NCI-H345 (cell line): ENCODE results near the gene RFC1.
"Not testable (repeated sequence)": the region's sequence is repeated elsewhere in the genome, so short reads cannot be mapped to it uniquely, and the experiment has no call there.

Source experiments
- DNase-seq: peaks from one replicate; lab custom pipeline; 2025; lab: John Stamatoyannopoulos, UW

The RFC1 gene

DNA sequence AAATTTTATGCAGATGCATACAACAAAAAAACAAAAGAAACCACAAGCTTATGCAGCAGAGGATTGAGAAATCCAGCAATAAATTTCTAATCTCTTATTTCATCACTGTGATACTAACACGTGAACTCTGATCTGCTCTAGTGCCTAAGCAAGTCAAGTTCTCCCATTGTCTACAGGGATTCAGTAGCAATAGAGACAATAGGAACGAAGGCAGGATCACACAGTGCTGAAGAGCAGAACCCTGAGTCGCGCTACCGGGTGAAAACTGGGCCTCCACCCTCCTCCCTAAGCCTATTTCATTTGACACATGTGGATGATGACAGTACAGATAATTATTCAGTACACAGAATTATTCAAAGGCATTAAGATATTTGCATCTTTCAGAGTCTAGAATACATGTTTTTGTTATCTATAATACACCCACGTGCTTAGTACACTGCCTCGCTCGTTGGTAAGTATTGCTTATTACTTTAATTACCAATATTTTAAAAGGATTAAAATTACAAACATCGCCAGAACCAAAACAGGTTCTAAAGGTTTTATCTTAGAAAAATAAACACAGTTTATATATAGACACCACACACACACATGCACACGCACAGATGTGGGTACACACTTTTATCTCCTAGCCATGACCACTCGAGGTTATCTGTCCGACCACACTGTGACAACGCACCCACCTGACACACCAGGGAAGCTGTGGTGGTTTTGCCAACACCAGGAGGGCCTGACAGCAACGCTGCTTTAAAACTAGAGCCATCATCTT lies 60.1 kb downstream of the RFC1 start:
- no peak for DNase-seq

DNA sequence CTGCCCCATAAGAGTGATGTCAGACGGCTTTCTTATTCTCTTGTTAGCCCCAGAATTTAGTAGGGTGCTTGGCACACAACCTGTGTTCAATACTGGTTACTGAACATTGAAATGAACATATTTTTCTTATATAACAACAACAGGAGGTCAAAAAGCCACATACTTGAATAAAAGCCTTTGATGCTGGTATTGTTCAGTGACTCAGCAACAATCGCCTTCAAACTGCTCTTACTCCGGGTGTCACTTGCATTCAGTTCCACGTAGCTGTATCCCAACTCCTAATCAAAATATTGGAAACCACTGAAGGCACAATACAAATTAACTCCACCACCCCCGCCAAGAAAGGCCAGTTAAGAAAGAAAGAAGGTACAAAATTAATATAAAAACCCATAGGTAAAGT lies 61.5 kb downstream of the RFC1 start:
- no peak for DNase-seq

DNA sequence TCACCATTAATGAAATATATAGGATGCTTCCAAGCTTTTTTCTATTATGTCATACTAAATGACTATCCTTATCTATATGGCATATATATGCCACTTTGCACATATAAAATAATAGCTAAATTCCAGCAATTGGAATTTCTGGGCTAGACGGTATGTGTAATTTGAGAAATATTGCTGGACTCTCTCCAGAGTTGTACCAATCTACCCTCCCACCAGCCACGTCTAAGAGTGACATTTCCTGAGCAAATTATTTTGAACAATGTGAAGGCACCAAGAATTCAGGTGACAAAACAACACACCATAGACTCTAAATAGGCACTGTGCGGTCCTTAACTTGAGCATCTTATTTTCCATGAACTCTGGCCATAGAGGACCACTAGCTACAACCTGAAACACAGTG lies 62.3 kb downstream of the RFC1 start:
- no peak for DNase-seq

DNA sequence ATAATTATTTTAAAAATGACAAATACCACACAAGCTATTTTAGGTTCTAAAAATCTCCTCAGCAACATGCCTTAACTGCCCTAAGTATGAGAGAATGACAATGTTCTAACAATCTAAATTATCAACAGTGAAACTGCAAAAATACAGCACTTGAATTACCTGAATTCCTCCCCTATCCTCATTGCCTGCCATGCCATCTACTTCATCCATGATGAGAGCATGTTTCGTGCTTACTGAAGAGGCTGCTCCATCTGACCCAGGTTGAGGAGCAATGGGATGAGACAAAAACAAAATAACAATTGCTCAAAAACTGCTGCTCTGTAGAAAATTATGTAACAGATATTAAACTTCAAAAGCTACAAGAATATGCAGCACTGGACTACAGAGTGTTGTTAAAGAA lies 63.3 kb downstream of the RFC1 start:
- no peak for DNase-seq

DNA sequence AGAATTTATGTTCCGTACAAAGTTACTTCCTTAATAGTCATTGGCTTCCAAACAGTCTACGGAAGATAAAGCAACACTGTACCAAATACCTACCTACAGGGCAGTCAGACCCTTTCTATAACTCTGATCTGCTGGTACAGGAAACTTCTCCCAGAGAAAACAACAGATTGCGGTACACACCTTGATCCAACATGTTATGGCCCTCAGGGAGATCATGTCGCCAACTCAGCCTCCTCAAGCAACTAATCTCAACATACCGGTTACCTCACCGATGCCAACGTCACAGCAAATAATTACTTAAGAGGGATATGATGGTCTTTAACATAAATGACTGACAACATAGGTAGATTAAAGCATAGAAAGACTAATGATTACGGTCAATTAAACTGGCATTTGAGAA lies 70.4 kb downstream of the RFC1 start:
- no peak for DNase-seq

DNA sequence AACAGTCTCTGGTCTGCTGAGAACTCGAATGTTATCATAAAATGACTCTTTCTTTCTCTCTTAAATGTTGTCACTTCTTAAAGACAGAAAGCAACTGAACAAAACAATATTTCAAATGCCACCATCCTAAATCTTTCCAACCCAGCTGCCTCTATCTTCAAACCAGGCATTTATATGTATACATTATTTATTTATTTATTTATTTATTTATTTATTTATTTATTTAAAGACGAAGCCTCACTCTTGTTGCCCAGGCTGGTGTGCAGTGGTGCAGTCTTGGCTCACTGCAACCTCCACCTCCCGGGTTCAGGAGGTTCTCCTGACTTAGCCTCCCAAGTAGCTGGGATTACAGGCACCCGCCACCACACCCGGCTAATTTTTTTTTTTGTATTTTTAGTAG lies 73.7 kb downstream of the RFC1 start:
- DNase-seq, result not testable (repeated sequence)

DNA sequence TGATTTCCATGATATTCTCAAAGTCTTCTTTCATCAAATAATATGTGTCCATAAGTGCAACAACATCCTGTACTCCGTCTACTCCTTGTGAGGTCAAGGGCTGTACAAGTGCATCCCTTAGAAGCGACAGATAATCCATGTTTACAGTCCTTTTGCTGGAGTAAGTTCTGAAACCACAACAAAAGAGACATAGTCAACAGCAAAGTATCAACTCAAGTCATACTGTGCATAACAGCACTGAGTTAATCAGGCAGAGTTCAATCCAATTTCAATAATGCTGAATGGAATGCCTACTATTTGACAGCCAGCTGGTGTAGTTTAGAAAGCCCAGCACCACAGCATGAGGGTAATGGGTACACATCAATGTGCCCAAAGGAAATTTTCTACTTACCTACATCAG lies 74.5 kb downstream of the RFC1 start:
- DNase-seq, result no peak

DNA sequence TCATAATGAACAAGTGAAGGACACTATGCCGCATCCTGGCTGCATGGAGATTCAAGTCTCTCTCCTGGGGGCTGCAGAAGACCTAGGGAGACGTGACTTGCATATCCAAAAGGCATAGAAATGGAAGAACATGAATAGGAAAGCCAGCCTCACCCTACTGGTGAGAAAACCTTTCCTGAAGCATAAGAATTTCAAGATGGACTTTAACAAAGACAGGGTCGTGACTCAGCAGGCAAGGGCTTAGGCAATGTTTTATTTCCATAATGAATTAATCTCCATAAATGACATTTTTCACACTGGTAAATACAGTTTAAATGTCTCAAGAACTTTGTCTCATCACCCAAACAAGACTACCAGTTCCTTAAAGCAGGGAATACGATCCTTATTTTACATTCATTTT lies 78.9 kb downstream of the RFC1 start:
- DNase-seq, result no peak

DNA sequence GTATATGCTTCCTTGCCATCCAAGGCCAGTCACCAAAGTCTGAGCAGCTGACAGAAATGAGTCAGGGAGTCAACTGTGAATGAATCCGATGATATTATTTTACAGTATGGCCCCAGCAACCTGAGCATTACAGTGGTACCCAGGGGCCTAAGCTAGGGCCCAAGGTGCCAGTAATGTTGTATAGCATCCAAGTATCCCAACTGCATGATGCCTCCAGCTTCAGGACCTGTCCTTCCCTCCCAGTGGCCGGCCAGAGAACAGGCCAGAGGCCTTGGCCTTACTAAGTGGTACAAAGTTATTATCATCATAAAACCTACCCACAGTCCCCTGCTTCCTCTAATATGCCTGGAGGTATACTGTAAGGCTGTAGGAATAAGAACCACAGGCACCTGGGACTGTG lies 79.9 kb downstream of the RFC1 start:
- DNase-seq, result no peak

DNA sequence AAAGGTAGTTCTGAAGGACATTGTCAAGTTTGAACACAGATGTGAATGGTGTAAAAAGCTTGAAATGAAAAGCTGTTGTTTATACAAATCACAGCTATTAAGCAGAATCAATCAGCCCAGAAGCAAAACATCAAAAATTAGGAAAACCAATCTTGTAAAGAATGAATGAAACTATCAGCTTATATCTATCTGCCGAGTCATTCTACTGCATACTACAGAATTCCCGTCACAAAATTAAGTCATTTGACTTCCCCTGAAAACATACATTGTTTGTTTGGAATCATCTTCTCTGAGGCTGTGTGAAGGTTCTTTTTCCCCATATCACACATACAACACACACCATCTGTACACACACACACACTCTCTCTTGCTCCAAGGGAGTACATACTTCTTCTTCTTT lies 80.3 kb downstream of the RFC1 start:
- no peak for DNase-seq

DNA sequence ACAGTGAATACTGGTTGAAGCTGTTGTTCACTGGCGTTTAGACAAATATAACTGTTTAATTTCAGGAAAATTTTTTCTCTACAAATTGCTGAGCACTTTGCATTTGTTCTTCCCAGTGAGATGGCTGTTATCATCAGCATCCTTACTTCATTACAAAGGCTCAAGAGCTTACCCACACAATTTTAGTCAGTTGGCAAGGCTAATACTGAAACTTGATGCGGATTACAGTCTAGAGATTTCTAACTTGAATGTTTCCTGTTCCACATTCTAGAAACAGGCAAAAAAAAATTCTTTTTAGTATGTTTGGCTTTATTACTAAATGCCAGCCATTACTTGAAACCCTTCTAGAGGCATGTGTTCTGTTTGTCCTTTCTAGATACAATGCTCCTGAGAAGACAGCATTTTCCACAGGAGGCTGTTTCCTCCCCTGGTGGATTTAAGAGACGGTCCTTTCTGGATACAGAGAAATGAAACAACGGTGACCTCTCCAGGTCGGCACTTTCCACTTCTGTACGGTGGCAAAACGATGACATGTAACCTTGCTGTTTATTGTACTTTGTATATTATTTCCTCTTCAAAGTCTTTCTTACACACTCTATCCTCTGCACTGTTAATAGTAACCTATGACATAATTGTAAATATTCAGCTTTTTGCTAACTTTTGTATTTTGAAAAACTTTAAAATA lies 80.9 kb downstream of the RFC1 start:
- no peak for DNase-seq

DNA sequence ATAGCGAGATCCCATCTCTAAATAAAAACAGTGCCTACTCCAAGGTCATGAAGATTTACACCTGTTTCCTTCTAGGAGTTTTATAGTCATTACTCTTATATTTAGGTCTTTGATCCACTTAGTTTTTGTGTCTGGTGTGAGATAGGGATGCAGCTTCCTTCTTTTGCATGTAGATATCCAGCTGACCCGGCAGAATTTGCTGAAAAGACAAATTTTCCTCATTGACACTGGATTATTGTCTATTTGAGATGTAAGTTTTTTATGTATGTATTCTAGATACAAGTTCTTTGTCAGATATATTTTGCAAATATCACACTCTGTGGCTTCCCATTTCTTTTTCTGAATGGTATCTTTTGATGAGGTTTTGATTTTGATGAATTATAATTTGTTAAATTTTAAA lies 85.4 kb downstream of the RFC1 start:
- no peak for DNase-seq

DNA sequence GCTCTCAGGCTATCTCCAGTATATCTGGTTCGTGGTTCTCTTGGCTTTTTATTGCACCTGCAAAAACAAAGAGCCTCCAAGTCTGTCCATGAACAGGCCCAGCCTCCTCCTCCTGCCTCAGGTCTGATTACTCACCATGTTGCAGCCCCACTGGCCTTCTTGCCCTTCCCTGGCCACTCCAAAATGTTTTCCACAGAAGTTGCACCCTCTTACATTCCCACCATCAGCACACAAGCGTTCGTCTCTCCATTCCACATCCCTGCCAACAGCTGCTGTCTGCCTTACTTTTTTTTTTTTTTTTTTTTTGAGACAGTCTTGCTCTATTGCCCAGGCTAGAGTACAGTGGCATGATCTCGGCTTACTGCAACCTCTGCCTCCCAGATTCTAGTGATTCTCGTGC lies 86.7 kb downstream of the RFC1 start:
- DNase-seq, result no peak

DNA sequence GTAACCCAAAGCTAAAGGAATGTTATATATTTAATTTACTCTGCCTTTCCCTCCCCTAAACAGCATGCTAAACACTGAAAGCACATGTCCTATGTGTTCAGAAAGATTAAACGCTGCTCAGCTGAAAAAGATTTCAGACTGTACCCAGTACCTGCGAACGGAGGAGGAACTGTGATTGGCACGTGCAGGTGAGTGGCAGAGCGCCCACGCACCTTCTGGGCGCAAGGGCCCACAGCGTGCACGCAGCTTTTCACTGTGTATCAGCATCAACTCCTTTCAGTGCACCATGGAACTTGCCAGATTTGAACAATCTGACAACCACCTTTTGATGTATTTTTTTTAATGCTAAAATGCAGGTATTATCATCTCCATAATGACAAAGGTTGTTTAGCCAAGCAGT lies 87.7 kb downstream of the RFC1 start:
- no peak for DNase-seq

DNA sequence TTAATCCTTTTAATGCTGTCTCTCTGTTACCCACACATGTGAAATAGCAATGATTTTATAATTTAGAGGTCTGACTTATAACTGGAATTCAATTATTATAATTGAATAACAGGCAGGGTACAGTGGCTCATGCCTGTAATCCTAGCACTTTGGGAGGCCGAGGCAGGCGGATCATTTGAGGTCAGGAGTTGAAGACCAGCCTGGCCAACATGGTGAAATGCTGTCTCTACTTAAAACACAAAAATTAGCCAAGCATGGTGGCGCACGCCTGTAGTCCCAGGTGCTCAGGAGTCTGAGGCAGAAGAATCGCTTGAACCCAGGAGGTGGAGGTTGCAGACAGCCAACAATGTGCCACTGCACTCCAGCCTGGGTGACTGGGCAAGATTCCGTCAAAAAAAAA lies 88.5 kb downstream of the RFC1 start:
- not testable (repeated sequence) for DNase-seq

DNA sequence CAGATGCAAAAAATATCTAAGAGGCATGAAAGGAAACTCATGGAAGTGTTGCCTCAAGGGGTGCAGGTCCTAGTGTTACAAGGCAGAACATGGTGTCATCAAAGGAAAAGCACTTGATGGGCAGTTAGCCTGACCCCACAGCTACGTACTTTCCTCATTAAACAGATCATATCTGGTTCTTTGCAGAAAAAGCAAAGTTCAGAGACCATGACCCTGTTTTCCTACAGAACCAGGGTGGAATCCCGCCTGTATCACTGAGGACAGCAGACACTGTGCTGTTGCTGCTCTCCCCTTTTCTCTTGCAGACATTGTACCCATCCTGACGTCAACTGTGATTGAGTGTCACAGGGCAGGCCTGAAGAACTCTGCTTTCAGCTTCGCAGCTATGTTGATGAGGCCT lies 91.7 kb downstream of the RFC1 start:
- no peak for DNase-seq

DNA sequence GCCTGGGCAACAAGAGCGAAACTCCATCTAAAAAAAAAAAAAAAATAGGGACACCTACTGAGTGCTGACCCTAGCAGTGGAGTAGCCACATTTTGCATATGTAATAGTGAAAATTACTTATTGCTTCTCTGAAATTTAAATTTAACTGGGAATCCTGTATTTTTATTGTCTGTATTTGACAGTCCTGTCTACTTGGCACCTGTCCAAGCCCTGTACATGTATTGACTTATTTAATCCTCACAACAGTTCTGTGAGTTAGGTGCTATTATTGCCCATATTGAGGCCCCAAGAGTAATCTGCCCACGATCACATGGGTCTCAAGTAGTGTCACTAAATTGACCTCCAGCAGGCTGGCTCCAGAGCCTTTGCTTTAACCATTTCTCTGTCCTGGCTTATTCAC lies 102.3 kb downstream of the RFC1 start:
- no peak for DNase-seq

DNA sequence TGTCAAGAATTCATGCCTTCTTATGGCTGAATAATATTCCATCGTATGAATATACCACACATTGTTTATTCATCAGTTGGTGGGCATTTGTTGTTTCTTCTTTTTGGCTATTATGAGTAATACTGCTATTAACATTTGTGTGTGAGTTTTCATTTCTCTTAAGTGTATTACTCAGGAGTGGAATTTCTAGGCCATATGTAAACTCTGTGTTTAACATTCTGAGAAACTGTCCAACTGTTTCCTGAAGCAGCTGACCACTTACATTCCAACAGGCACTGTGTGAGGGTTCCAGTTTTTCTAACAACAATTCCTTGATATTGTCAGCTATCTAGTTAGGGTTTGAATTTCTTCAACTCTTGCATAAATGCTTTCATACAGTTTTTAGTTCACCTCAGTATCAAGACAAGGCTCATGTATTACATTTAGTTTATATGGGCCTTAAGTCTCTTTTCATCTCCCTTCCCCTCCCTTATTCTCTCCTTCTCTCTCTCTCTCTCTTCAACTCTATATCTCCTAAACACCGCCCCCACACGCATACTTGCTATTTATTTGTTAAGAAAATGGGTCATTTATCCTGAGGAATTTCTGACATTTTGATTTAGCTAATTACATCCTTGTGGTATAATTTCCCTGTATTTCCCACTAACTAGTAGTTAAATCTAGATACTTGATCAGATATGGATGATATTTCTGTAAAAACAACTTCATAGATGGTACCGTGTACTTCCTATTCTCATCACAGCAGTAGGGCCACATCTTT lies 106.4 kb downstream of the RFC1 start:
- no peak for DNase-seq

DNA sequence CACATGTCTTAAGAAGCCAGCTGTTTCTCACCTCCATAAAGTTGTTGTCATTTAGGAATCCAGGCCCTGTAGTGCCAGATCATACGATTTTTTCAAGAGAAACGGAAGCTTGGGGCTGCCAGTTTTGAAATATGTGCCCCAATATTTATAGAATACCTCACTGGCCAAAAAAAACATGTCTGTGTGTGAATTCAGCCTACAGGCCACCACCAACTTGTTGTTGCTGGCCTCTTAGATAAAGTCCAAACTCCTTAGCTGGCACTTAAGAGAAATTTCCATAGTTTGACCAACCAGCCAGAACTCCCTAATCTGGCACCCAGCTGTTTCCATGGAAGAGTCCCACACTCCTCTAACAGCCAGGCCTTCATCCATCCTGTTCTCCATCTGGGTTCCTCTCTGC lies 109.7 kb downstream of the RFC1 start:
- no peak for DNase-seq

DNA sequence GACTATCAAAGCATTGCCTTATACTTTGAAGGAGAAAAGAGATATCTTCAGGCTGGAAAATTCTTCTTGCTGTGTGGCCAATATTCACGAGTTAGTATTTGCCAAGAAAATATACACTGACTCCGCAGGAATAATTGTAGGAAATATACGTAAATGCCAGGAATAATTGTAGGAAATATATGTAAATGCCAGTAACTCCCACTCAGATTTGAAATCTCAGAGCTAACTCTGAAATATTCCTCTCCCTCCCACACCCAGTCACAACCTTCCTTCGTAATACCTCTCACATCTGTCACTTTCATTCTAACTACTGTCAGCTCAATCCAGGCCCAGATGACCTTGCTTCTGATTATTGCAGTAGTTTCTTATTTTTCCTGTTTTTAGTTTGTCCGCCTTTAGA lies 110.3 kb downstream of the RFC1 start:
- DNase-seq, result no peak

DNA sequence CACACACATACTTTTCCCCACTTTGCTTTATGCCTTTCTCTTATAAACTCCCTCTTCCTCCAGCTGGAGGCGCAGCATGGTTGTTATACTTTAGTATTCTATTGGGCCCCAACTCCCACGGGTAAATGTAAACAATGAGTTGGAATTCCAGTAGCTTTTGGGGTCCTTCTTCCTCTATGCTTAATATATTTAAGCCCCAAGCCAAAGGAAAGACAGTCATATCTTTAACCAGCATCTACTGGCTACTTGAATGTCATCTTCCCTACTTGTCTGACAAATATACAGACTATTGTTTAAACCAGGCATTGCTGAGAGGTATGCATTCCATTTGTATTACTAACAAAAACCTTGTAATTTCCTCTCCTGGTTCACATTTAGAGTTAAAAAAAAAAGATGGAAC lies 110.9 kb downstream of the RFC1 start:
- DNase-seq, result no peak

DNA sequence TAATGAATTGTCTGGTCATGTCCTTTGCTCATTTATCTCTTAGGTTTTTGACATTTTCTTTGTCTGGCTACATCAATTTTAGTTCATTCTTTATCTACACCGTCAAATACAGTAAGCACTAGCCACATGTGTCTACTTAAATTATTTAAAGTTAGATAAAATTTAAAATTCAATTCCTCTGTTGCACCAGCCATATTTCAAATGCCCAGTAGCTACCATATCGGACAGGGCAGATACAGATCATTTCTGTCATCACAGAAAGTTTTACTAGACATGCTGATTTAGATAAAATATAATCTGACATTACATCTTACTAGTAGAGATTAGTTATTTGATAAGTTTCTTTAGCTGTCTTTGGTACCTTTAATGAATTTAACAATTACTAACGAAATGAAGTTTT lies 122.7 kb downstream of the RFC1 start:
- no peak for DNase-seq
